RWPE2 (cell line): ENCODE data around the gene MADD.

Experiments
- ATAC-seq: fragments of 200-7000 bp; cut with Tn5 transposase; 3 replicates; pipeline ENCODE4 v1.9.1; 2021; ENCODE audit warnings: low read depth
- DNase-seq: peaks from one replicate; pipeline ENCODE4 v3.0.0-alpha.2; 2020; ENCODE audit warnings: low spot score
- H3K27ac ChIP-seq: fragments of 450-650 bp; 2 replicates; pipeline ENCODE4 v1.5.1; 2017; ENCODE audit warnings: mild to moderate bottlenecking; ENCODE audit not compliant: poor library complexity, severe bottlenecking
- H3K27me3 ChIP-seq: fragments of 250-450 bp; sonication (Bioruptor Pico); 2 replicates; pipeline ENCODE4 v1.5.1; 2021; ENCODE audit warnings: mild to moderate bottlenecking, moderate library complexity; ENCODE audit not compliant: insufficient read depth, poor library complexity, severe bottlenecking
- H3K36me3 ChIP-seq: fragments of 250-450 bp; sonication (Bioruptor Pico); 2 replicates; pipeline ENCODE4 v1.5.1; 2020; ENCODE audit warnings: low read depth, mild to moderate bottlenecking, moderate library complexity
- H3K4me1 ChIP-seq: fragments of 250-450 bp; sonication (Bioruptor Pico); 2 replicates; pipeline ENCODE4 v1.5.1; 2021; ENCODE audit warnings: mild to moderate bottlenecking, moderate library complexity; ENCODE audit not compliant: insufficient read depth, poor library complexity, severe bottlenecking
- H3K4me3 ChIP-seq: fragments of 250-450 bp; sonication (Bioruptor Pico); 2 replicates; pipeline ENCODE4 v1.5.1; 2021; ENCODE audit warnings: mild to moderate bottlenecking, moderate library complexity; ENCODE audit not compliant: severe bottlenecking
- H3K9me3 ChIP-seq: fragments of 250-450 bp; sonication (Bioruptor Pico); 2 replicates; pipeline ENCODE4 v1.5.1; 2021; ENCODE audit warnings: mild to moderate bottlenecking, moderate library complexity; ENCODE audit not compliant: severe bottlenecking
- CTCF ChIP-seq: fragments of 450-650 bp; IDR thresholded peaks from one replicate; pipeline ENCODE4 v1.5.1; 2017; ENCODE audit warnings: mild to moderate bottlenecking, moderate library complexity; ENCODE audit not compliant: poor library complexity, severe bottlenecking

The MADD gene

GRCh38 chr11:47271328-47271727, 1.4 kb downstream of the MADD start:
- Histone ChIP-seq H3K27ac (no peak overlapping the region), H3K9me3 (no peaks in the 10 kb centered on the region), H3K4me1 (peaks cover 7% of the 10 kb centered on the region), H3K27me3 (no peaks in the 10 kb centered on the region), H3K36me3 (peaks cover 14% of the 10 kb centered on the region), H3K4me3 (no peak overlapping the region)
- DNase-seq: no peak
- TF ChIP-seq CTCF: no peak
- no peak for ATAC-seq

- DNase-seq (no peak), ATAC-seq (no peak)
- Histone ChIP-seq H3K4me1 (peaks cover 7% of the 10 kb centered on the region), H3K36me3 (peaks cover 21% of the 10 kb centered on the region), H3K9me3 (no peaks in the 10 kb centered on the region), H3K4me3 (no peak overlapping the region), H3K27me3 (no peaks in the 10 kb centered on the region), H3K27ac (no peak overlapping the region)
- TF ChIP-seq CTCF: no peak
Measured at GRCh38 chr11:47271961-47272661, 2.2 kb downstream of the MADD start.

- peaks cover 27% of the 10 kb centered on the region for H3K36me3 ChIP-seq
- no peak overlapping the region for H3K4me3 ChIP-seq
- H3K27me3 ChIP-seq: no peaks in the 10 kb centered on the region
- peaks cover 7% of the 10 kb centered on the region for H3K4me1 ChIP-seq
- DNase-seq: no peak
- ATAC-seq: no peak
- H3K27ac ChIP-seq: no peak overlapping the region
- no peak for TF ChIP-seq CTCF
- no peaks in the 10 kb centered on the region for H3K9me3 ChIP-seq
Measured at GRCh38 chr11:47272706-47273105, 2.8 kb downstream of the MADD start.

GRCh38 chr11:47274495-47275235, 4.7 kb downstream of the MADD start:
- H3K27ac ChIP-seq: no peak overlapping the region
- H3K36me3 ChIP-seq: peaks cover 43% of the 10 kb centered on the region
- TF ChIP-seq CTCF: no peak
- no peaks in the 10 kb centered on the region for H3K27me3 ChIP-seq
- no peaks in the 10 kb centered on the region for H3K9me3 ChIP-seq
- no peak overlapping the region for H3K4me3 ChIP-seq
- ATAC-seq (no peak), DNase-seq (no peak)
- no peaks in the 10 kb centered on the region for H3K4me1 ChIP-seq

- H3K36me3 ChIP-seq: peaks cover 64% of the 10 kb centered on the region
- no peak for DNase-seq
- ATAC-seq: no peak
Measured at GRCh38 chr11:47276923-47277322, 7.0 kb downstream of the MADD start.

More at GRCh38 chr11:47276923-47277322, 7.0 kb downstream of the MADD start:
- no peak overlapping the region for H3K4me3 ChIP-seq
- H3K27me3 ChIP-seq: no peaks in the 10 kb centered on the region
- no peaks in the 10 kb centered on the region for H3K9me3 ChIP-seq
- TF ChIP-seq CTCF: no peak
- no peak overlapping the region for H3K27ac ChIP-seq
- H3K4me1 ChIP-seq: no peaks in the 10 kb centered on the region
